Omental fat pad (tissue), 4 donors: ENCODE data around the gene SDK1. TPM values are rescaled to one million over a fixed set of nuclear protein-coding genes. Genes with fewer than 3 reads are reported as not detected.

ENCODE experiments used
- ATAC-seq: fragments of 150-250 bp; one replicate; pipeline ENCODE4 v1.9.1; 2016; ENCODE audit warnings: mild to moderate bottlenecking, moderate library complexity; ENCODE audit not compliant: low FRiP score
- DNase-seq: peaks from one replicate; pipeline ENCODE4 v3.0.0-alpha.2; 2019; ENCODE audit warnings: low spot score
- CTCF ChIP-seq, 3 donors: fragments of 450-650 bp; IDR thresholded peaks; one replicate each; pipeline ENCODE4 v1.5.1; 2016 to 2017; ENCODE audit warnings: antibody characterized with exemption in 3 of 3, mild to moderate bottlenecking in 3 of 3, moderate library complexity in 2 of 3
- total RNA-seq, 4 donors: library from RNA; depleted of rRNA; stranded (reverse); fragments of >200 nt; gene quantifications; one replicate each; pipeline ENCODE4 v1.1.0, GENCODE V29; 2016

SDK1 gene
- 10 to 100 TPM in 1 of 4 donors, 1 to 10 TPM in 3; 2.5 to 14.7 (median 5.4) TPM for total RNA-seq

DNA sequence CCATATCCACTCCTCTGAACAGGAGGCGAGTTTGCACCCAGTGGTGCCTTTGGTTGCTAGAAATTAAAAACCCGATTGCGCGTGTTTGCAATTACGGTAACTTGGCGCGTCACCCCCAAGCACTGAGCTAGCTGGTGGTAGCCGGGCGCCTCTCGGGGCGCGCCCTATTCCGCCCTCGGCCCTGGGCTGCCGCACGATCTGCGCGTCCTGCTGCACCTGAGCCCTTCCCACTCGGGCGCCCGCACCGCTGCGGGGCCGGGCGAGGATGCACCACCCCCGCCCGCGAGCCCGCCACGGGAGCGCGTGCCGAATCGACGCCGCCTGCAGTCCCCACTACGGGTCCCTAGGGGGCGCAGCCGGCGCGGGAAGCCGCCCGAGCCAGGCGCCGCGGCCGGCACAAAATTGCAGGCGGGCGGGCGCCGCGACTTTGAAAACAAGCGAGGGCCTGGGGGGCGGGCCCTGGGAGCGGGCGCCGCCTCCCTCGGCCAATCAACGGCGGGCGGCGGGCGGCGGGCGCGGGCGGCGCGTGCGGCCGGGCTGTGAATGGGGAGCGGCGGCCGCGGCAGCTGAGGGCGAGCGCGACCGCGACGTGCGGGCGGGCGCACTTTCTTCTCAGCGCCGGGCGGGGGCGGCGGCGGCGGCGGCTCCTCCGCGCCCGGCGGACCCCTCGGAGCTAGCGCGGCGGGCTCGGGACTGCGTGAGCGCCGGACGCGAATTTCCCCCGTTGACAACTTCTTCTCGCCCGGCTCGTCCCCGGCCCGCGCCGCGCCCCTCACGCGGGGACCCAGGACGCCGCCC is at the start of gene SDK1:
Gene SDK1, plus strand, starts transcription at position 602 of the 798 bp plus-strand sequence. CDS start 335 bp downstream, outside the sequence.
- TF ChIP-seq CTCF (IDR thresholded peaks at IDR 0.05), result peak in 2 of 3 donors; percentile 58 to 94
- DNase-seq (peak; percentile 69), ATAC-seq (peak; percentile 93)

GRCh38 chr7:3254718-3255117 is 46.3 kb upstream of the SDK1 start:
- ATAC-seq (no peak), DNase-seq (no peak)
- TF ChIP-seq CTCF (IDR thresholded peaks at IDR 0.05), result no peak

GRCh38 chr7:3259711-3260400 is 41.2 kb upstream of the SDK1 start:
- no peak for TF ChIP-seq CTCF (IDR thresholded peaks at IDR 0.05)
- DNase-seq (no peak), ATAC-seq (peak; percentile 41)

DNA sequence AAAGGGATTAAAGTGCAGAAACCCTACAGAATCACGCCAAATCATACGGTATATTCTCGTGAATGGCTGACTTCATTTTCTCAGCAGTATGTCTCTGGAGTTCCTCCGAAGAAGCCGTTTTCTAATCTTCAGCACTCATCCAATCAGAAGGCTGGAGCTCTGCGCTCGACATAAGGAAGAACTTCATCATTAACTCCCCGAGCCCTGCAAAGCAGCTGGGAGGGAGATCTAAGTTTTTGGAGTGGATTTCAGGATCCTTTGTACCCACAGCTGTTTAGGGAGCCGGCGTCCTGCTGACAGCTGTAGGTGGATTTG is 40.7 kb upstream of the SDK1 start:
- no peak for TF ChIP-seq CTCF (IDR thresholded peaks at IDR 0.05)
- peak; percentile 85 for ATAC-seq
- no peak for DNase-seq

DNA sequence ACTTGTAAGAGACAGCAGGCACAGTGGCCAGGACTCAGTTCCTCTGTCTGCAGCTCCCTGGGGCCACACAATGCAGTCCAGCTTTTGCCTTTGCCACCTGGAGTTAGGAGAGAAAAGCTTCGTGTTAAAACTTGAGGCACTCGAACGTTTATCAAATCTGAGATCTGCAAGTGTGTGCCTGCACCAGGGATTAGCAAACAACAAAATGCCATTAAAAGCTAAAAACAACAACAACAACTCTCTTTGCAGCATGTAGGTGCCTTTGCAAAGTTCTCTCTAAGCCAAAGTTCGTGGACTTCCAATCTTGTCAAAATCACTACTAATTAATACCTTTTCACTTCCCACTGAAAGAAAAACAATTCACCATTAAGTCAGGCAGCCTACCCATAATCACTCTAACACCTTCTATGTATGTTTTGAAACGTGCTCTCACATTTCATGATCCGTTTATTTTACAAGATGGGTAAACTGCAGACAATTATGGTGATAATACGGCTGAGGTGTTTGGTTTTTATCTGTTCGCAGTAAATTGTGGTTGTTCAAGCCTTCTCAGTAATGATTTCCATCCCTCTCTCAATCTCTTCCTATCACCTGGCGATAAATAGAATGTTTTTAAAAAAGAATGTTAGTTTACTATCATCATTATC is 36.2 kb upstream of the SDK1 start:
- DNase-seq (no peak), ATAC-seq (no peak)
- TF ChIP-seq CTCF (IDR thresholded peaks at IDR 0.05), result no peak

GRCh38 chr7:3265388-3265787 is 35.7 kb upstream of the SDK1 start:
- TF ChIP-seq CTCF (IDR thresholded peaks at IDR 0.05), result no peak
- DNase-seq (no peak), ATAC-seq (no peak)
